Fibroblast of skin of right biceps (primary cell): ENCODE measurements around the gene NMNAT2.
A peak's percentile ranks its signal among the peaks of the same experiment; 100 is the strongest.
"Not testable (repeated sequence)": the region's sequence is repeated elsewhere in the genome, so short reads cannot be mapped to it uniquely, and the experiment has no call there.

Experiments used
- DNase-seq: peaks from one replicate; pipeline ENCODE4 v3.0.0-alpha.2; 2013

Gene NMNAT2

DNA sequence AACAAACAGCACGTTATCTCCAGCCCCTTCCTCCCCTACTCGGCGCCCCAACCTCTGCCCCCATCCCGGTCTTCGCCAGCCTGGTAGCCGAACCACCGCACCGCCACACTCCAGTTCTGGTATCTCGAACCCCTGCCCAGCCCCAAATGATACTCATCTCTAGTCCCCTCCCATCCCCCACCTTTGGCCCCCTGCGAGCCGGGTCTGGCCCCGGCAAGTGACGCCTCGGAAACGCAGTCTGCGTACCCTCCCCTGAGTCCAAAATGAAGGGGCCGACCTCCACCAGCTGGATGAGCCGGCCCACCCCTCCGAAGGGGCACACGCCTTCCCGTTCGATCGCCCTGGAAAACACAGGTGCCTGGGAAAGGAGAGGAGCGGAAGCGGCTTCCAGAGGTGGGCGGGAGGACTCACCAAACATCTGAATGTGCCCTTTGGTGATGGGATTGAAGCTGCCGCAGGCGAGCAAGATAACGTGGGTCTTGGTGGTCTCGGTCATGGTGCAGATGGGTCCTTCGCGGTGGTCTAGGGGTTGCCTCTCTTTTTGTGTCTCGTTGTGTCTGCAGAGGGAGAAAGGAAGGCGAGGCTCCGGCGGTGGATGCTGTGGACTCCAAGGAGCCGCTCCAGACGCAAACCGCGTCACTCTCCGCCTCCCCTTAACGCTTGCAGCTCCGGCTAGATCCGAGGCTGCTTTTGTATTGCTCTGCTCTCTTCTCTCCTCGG is at the start of gene NMNAT2:
NMNAT2 (minus strand) TSS at position 609 of the 720 bp plus-strand sequence; CDS start at position 496, 113 bp downstream.
- no peak for DNase-seq

DNA sequence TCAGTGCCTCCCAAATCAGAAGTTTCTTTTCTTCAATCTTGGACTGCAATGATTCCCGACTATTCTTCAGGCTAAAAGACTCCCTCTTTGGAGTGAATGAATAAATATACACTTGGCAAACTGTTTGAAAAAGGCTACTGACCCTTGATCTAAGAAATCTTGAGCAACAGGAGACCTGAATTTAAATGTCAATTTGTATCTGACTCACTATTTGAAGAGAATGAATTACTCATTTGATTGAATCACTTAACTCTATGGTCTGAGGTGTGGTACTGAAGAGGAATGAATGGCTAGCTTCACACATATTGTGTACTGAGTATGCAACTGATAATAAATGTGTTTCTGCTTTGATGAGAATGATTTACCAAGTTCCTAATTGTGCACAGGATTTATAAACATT is 49.5 kb upstream of the NMNAT2 start:
- no peak for DNase-seq

DNA sequence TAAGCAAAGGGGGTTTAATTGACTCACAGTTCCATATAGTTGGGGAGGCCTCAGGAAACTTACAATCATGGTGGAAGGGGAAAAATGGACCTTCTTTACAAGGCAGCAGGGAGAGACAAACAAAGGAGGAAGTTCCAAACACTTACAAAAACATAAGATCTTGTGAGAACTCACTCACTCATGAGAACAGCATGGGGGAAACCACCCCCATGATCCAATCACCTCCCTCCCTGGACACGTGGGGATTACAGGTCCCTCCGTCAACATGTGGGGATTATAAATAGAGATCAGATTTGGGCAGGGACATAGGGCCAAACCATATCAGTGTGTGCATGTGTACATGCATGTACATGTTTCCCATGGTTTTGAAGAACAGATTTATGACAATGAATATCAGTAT is 48.6 kb upstream of the NMNAT2 start:
- no peak for DNase-seq

DNA sequence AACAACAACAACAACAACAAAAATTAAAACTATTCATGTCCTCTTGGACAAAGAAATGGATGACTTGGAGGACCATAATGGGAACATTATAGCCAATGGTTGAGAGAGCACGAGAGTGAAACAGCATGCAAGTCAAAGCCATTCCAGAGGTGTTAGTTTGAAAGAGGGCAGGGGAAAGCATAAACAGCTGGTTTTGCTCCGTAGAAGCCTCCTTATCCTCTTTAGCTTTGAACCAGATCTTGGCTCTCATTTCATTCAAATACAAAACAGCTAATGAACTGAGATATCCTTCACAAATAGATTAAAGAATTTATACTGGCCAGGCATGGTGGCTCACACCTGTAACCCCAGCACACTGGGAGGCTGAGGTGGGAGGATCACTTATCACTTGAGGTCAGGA is 45.4 kb upstream of the NMNAT2 start:
- no peak for DNase-seq

DNA sequence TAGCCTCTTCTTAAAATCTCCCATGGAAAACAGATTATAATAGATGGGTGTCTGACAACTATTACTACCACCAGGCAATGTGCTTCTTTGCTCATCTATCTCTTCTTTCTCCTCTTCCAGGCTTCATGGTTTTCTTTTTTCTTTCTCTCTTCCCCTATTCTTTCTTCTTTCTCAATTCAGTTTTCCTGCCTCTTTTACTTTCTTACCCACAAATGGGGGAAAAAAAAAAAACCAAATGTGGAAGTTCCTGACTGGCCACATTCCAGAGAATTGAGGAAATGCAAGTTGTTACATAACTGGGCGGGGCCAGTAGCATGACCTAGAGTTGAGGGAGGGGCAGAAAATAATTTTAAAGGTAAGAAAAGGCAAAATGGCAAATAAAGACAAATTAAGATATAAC is 43.2 kb upstream of the NMNAT2 start:
- DNase-seq, result peak; percentile 16

DNA sequence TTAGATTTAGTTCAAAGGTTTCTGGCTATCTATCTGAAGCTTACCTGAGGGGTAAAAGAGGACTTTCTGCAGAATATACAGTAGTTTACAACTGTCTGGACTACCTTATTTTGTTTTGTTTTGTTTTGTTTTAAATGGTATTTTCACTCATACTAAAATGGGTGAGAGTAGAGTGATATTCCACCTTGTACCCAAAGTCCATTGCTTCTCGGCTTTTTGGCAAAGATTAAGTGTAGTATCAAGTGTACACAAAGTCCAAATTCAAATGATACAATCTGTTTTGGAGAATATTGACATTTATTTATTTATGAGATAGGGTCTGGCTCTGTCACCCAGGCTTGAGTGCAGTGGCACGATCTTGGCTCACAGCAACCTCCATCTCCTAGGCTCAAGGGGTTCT is 42.4 kb upstream of the NMNAT2 start:
- DNase-seq, result no peak

DNA sequence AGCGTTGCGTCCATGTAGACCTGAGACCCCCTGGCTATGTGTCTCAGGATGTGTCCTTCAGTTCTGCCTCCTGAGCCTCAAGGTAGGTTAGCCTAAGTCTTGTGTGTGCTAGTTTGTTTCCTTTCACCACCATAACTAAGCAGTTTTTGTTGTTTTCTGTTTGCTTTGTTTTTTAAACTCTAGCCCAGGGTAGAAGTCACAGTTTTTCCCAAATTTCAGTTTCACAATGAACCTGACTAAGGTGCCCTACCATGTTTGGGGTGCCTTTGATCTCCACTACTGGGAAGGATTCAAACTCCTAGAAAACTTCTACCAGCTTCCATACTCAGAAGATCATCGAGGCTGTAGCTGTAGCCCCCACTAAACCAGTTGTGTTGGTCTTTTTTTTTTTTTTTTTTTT is 39.3 kb upstream of the NMNAT2 start:
- no peak for DNase-seq

DNA sequence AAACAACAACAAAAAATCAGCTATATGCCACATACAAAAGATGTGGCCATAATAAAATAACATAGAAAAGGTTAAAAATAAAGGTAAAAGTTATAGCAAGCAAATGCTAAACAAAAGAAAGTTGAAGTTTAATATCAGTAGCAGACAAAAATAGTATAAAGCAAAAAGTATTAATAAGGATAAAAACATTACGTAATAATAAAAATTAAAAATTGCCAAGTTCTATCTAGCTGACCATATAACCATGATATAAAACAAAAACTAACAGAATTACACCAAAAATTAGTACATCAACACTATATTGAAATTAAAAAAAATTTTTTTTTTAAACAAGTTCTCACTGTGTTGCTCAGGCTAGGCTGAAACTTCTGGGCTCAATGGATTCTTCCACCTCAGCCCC is 38.6 kb upstream of the NMNAT2 start:
- DNase-seq, result no peak

DNA sequence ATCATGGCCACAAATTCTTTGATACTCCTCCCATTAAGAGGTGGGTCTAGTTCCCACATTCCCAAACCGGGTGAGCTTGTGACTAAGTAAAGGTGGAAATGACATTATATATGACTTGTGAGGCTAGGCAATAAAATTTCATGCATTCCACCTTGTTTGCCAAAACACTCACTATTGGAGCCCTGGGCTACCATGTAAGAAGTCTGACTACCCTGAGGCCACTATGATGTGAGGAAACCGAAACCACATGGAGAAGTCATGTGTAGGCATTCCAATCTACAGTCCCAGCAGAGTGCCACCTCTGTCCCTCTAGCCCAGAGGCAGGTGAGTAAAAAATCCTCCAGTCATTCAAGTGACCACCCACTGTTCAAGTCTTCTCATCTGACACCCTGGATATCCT is 36.2 kb upstream of the NMNAT2 start:
- peak; percentile 27 for DNase-seq

DNA sequence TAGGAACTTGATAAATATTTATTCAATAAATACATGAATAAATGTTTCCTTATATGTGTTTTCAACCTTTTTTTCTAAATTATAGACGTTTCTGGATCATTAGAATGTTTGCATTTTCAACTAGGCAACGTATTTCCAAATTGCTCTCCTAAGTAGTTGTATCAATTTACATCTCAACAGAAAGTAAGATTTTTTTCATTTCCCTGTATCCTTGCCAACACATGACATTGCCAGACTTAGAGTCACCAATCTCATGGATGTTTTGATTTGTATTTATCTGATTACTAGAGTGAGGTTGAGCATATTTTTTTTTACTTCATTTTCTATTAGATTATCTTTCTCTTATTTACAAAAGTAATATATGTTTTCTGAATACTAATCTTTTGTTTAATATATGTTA is 31.9 kb upstream of the NMNAT2 start:
- no peak for DNase-seq

DNA sequence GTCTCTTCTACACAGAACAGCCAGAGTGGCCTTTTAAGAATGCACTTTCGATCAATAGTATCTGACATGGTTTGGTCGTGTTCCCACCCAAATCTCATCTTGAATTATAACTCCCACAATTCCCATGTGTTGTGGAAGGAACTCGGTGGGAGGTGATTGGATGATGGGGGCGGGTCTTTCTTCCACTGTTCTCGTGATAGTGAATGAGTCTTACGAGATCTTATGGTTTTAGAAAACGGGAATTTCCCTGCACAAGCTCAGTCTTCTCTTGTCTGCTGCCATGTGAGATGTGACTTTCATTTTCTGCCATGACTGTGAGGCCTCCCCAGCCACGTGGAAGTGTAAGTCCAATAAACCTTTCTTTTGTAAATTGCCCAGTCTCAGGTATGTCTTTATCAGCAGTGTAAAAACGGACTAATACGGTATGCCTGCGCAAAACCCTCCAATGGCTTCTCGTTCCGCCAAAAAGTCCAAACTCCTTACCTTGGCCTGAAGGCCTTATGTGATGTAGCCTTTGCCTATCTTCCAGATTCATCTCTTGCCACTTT is 31.1 kb upstream of the NMNAT2 start:
- no peak for DNase-seq

DNA sequence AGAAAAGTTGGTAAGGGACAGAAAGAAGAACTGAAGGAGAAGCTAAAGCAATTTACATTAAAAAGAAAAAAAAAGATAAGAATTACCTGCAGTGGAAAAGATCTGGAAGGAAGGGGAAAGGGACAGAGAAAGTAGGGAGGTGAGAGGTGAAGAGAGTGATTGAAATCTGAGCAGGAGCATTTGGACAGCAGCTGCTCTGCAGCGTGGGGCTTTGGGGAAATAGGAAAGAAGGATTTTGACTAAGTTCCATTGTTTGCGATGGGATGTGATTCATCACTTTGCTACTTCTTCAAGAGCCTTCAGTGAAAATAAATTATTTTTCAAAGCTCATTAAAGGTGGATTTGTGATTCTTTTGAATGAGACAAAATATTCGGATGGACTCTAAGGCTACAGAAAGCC is 26.1 kb upstream of the NMNAT2 start:
- DNase-seq, result peak; percentile 28

DNA sequence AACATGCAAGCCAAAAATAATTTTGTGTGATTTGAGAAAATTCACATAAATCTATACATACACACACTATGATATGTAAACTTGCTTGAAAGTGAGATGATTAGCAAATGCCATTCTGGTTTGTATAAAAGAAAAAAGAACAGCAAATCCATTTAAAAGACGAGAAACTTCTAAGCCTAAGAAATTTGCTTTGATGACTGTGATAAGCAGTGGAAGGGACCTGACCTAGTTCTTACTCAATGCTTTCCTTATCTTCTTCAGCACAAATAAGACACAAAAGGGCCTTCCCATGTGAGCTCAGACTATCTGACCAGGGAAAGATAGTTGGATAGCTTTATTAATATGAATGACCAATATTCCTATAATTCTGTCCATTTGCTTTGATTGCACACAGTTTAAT is 25.3 kb upstream of the NMNAT2 start:
- no peak for DNase-seq

DNA sequence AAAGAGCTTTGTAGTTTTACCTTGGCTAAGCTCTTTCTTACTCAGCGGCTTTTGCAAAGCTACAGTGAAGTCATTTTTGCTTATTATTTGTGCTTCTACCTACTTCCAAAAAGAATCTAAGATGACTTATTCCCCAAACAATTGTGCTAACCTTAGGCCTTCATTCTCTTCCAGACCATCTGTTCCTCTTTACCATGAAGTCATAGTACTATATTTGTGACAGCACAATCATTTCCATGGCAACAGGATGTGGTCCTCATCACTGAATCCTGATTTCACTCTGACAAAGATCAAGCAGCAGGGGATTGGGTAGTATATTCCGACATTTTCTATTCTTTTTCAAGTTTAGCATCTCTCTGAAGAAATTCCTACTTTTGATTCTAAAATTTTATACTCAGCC is 24.8 kb upstream of the NMNAT2 start:
- DNase-seq, result peak; percentile 14

DNA sequence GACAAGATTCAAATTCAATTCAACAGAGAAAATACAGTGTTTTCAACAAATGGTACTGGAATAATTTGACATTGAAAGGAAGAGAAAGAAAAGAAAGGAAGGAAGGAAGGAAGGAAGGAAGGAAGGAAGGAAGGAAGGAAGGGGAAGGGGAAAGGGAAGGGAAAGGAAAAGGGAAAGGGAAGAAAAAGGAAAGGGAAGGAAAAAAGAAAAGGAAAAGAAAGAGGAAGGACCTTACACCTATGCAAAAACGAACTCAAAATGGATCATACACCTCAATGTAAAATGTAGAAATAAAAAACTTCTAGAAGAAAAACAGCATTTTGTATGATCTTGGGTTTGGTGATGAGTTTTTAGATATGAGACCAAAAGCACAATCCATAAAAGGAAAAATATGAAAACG is 19.9 kb upstream of the NMNAT2 start:
- DNase-seq, result no peak

DNA sequence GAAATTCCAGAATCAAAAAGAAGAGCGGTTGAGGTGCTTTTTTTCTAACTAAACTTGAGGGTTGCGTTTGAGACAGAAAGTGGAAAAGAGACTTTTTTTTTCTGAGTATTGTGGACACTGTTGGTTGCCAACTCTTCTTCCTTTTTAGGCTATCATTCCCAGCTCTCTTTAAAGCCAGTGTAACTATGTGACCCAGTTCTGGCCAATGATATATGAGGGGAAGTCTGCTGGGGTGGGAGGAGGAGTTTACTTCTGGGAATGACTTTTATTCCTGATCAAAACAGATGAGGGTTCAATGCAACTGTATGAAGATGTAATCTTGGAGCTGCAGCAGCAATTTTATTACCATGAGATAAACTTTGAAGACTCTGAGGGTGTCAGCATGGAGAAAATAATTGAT is 17.3 kb upstream of the NMNAT2 start:
- DNase-seq, result no peak

DNA sequence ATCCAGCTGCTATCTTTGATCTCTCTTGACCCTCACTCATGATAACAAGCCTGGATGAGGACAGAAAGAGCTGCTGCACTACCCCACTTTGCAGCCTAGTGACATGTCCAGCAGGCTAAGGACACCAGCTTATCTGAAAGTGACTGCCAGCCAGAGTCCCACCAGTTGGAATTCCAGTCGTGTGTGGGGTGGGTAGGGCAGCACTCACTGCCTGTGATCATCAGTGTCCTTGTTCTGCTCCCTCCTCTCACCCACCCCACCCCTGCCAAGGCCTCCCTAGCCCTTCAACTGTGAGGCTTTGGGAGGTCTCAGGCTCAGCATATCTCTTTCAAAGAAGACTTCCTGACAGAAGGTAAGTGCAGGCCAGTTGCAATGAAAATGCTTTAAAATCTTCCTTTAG is 15.5 kb upstream of the NMNAT2 start:
- DNase-seq, result no peak

DNA sequence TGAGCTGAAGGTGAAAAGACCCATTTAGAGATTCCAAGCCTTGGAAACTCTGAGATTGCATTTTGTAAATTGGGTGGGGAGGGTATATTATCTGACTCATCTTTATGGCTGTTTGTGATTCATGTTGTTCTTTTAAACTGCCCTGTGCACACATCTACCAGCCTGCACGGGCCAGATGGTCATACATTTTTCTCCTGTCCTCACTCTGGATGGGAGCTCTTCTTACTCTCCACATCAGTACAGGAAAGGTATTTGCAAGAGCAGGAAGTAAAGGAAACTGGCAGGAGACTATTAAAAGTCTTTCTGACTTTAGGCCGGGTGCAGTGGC is 14.3 kb upstream of the NMNAT2 start:
- no peak for DNase-seq

DNA sequence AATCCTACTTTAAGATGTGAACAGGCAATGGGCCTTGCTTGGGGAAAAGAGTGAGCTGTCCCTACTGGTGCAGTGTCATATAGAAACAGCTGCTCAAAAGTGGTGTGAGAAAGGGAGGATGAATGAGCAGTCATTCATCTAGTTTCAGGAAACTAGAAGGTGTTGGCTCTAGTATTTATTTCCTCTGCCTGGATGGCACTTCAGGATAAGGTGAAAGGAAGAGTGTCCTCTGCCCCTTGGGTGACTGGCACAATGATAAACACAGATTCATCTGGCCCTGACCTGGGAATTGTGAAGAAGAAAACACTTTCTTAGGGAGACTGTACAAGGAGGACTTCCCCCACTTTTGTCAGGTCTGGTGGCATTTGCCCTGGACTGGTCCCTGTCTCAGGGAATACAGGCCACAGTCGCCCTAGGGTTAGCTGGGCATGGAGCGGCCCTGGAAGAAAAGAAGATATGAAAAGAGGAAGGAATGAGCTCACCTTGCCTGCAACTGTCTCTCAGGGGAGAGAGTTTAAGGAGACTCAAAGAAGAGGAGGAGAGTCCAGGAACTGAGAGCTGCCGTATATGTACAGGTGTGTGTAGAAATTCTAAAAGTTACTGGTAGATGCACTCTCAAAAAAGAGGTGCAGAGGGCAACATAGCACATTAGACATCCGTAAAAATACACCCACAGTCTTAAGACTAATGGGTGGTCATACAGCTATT is 13.8 kb upstream of the NMNAT2 start:
- no peak for DNase-seq

DNA sequence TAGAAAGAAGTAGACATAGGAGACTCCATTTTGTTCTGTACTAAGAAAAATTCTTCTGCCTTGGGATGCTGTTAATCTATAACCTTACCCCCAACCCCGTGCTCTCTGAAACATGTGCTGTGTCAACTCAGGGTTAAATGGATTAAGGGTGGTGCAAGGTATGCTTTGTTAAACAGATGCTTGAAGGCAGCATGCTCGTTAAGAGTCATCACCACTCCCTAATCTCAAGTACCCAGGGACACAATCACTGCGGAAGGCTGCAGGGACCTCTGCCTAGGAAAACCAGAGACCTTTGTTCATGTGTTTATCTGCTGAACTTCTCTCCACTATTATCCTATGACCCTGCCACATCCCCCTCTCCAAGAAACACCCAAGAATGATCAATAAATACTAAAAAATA is 9.4 kb upstream of the NMNAT2 start:
- not testable (repeated sequence) for DNase-seq

DNA sequence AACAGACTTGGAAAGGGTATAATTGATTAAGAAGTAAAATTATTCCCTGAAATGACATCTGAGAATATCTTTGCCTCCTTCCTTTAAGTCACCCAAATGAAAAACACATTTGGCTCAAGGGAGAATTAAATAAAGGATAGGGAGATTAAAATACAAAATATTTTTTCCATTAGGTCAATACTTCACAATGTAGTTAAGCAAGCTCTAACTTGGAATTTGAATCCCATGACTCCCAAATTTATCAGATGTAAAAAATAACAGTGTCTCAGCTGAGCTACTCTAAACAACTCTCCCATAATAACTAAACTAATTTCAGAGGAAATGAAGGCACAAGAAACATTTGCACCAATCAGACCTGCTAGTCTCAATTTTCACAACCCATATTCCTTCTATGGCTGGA is 6.5 kb upstream of the NMNAT2 start:
- DNase-seq, result no peak

DNA sequence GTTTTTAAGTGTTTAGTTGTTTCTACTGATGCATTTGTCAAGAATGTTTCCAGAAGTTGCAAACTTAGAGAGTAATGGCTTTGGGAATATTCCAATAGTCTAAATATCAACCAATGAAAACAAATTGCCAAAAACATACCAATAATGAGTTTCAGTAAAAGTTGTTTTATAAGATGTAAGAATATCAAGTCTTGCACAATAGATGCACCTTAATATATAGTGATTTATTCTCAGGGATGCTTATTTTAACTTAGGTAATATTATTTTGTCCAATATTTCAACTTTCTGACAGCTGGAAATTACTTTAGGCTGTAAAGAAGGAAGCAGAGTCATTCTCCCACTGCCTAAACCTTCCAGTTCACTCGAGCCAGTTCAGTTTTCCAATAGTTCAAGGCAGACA is 5.4 kb upstream of the NMNAT2 start:
- no peak for DNase-seq

DNA sequence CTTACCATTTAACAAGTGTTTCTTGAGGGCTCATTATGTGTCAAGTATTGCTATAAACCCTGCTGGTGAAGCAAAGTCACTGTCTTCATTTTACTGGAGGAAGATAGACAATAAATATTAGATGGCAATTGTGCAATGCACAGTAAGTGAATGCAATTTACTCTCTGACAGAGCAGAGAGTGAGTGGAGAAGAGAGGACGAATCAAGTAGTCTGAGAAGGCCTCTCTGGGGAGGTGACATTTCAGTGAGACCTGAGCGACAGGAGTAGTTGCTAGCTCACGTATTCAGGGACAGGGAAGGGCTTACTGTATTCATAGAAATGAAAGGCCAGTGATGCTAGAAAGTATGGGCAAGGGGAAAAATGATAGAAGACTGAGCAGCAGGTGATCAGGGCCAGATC is 1.2 kb upstream of the NMNAT2 start:
- no peak for DNase-seq

DNA sequence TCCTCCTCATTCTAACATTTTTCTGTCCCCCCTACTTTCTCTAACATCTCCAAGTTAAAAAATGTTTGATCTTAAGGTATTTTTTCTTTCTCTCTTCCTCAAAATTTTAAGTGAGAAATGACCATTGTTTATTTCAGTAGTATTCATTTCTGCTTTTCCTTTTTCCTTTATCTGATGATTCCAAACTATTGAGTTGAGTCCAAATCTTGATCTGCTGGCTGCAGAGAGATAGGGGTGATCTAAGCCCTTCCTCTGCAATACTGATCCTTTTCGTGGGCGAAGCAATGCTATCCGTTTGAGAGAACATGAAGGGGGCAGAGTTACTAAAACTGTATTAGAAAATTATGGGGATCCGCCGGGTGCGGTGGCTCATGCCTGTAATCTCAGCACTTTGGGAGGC is 516 bp upstream of the NMNAT2 start:
- DNase-seq, result no peak
